Measurements from ENCODE around the gene SUN5. TPM values are rescaled to one million over a fixed set of nuclear protein-coding genes. Genes with fewer than 3 reads are reported as not detected.

The SUN5 gene
- total RNA-seq, 1 experiment from 2014 or later: not detected

- no TSS peak for BruUV-seq (replicated peaks)
- peaks cover 52% of the 10 kb centered on the region for H3K27me3 ChIP-seq (ENCODE audit: low read length)
- H2AFZ ChIP-seq (ENCODE audit: low read length): no peak overlapping the region
- DNase-seq (no peak), ATAC-seq (no peak)
- H3K9me3 ChIP-seq (ENCODE audit: low read length): no peaks in the 10 kb centered on the region
- no peak overlapping the region for H3K4me2 ChIP-seq (ENCODE audit: low read length)
- no peaks in the 10 kb centered on the region for H3K79me2 ChIP-seq (ENCODE audit: low read length)
- H3K4me3 ChIP-seq (ENCODE audit: low read length): no peak overlapping the region
- H3K9me2 ChIP-seq (replicated peaks; ENCODE audit: low read length): no peaks in the 10 kb centered on the region
- no peak overlapping the region for H3K27ac ChIP-seq (ENCODE audit: low read length)
- intact Hi-C loops (cut with micrococcal nuclease): no loop called here
- H3K36me3 ChIP-seq (ENCODE audit: low read depth, low read length): no peaks in the 10 kb centered on the region
- no peak for TF ChIP-seq EZH2 (IDR thresholded peaks at IDR 0.05; ENCODE audit: low read length, unreplicated experiment)
- TF ChIP-seq, protein P1, sequence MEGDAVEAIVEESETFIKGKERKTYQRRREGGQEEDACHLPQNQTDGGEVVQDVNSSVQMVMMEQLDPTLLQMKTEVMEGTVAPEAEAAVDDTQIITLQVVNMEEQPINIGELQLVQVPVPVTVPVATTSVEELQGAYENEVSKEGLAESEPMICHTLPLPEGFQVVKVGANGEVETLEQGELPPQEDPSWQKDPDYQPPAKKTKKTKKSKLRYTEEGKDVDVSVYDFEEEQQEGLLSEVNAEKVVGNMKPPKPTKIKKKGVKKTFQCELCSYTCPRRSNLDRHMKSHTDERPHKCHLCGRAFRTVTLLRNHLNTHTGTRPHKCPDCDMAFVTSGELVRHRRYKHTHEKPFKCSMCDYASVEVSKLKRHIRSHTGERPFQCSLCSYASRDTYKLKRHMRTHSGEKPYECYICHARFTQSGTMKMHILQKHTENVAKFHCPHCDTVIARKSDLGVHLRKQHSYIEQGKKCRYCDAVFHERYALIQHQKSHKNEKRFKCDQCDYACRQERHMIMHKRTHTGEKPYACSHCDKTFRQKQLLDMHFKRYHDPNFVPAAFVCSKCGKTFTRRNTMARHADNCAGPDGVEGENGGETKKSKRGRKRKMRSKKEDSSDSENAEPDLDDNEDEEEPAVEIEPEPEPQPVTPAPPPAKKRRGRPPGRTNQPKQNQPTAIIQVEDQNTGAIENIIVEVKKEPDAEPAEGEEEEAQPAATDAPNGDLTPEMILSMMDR (conservative IDR thresholded peaks at IDR 0.05; ENCODE audit: low read depth, low read length): peak; percentile 40; the same call in 1 of the 2 replicates
- TF ChIP-seq EZH2phosphoT487 (IDR thresholded peaks at IDR 0.05; ENCODE audit: borderline replicate concordance, low read length): no peak
- ChIA-PET POLR2A (ENCODE audit: unreplicated experiment) (no interaction called here), CTCF (no interaction called here)
- no peaks in the 10 kb centered on the region for H3K4me1 ChIP-seq (ENCODE audit: insufficient read depth, low read length)
- H3F3A ChIP-seq (ENCODE audit: low read length, unreplicated experiment): no peaks in the 10 kb centered on the region
- no peaks in the 10 kb centered on the region for H4K20me1 ChIP-seq (ENCODE audit: low read length)
- no peak overlapping the region for H3K9ac ChIP-seq (ENCODE audit: low read length)
These were observed 8.4 kb downstream of the SUN5 start for GRCh38 chr20:32995802-32996201.

DNA sequence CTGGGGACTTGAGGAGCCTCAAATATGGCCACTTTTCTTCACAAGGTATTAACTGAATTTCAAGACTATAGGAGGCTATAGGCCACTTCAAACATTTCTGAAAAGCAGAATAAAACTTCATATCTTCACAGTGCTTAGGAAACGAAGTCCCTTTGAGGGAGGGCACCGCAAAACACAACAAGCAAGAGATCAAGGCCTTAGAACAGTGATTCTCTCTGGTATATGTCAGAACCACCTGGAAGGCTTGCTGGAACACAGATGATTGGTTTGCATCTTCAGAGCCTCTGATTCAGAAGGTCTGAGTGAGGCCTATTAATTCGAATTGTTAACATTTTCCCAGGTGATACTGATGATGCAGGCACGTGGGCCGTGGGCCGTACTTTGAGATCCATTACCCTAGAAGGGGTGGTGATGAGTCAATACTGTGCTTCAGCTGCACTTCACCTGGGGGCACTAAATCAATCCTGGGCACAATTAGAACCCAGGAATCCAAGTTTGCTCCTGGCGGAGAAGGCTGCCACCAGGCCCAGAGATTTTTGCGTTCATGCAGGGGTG, 10.7 kb downstream of the SUN5 start:
- Histone ChIP-seq H3K79me2 (ENCODE audit: low read length) (no peaks in the 10 kb centered on the region), H3K4me3 (ENCODE audit: low read length) (no peak overlapping the region), H3K4me1 (ENCODE audit: insufficient read depth, low read length) (no peaks in the 10 kb centered on the region), H3F3A (ENCODE audit: low read length, unreplicated experiment) (no peaks in the 10 kb centered on the region), H2AFZ (ENCODE audit: low read length) (no peak overlapping the region), H3K27ac (ENCODE audit: low read length) (no peak overlapping the region), H3K9ac (ENCODE audit: low read length) (no peak overlapping the region), H3K4me2 (ENCODE audit: low read length) (no peak overlapping the region), H3K27me3 (ENCODE audit: low read length) (peaks cover 61% of the 10 kb centered on the region), H3K9me2 (replicated peaks; ENCODE audit: low read length) (no peaks in the 10 kb centered on the region), H3K36me3 (ENCODE audit: low read depth, low read length) (no peaks in the 10 kb centered on the region), H3K9me3 (ENCODE audit: low read length) (no peaks in the 10 kb centered on the region), H4K20me1 (ENCODE audit: low read length) (no peaks in the 10 kb centered on the region)
- TF ChIP-seq, protein P1 (conservative IDR thresholded peaks at IDR 0.05; ENCODE audit: low read depth, low read length): no peak
- TF ChIP-seq EZH2phosphoT487 (IDR thresholded peaks at IDR 0.05; ENCODE audit: borderline replicate concordance, low read length): no peak
- no peak for TF ChIP-seq EZH2 (IDR thresholded peaks at IDR 0.05; ENCODE audit: low read length, unreplicated experiment)
- no TSS peak for BruUV-seq (replicated peaks)
- POLR2A ChIA-PET (ENCODE audit: unreplicated experiment): no interaction called here
- intact Hi-C loops (cut with micrococcal nuclease): no loop called here
- ATAC-seq (no peak), DNase-seq (no peak)
- CTCF ChIA-PET: no interaction called here

DNA sequence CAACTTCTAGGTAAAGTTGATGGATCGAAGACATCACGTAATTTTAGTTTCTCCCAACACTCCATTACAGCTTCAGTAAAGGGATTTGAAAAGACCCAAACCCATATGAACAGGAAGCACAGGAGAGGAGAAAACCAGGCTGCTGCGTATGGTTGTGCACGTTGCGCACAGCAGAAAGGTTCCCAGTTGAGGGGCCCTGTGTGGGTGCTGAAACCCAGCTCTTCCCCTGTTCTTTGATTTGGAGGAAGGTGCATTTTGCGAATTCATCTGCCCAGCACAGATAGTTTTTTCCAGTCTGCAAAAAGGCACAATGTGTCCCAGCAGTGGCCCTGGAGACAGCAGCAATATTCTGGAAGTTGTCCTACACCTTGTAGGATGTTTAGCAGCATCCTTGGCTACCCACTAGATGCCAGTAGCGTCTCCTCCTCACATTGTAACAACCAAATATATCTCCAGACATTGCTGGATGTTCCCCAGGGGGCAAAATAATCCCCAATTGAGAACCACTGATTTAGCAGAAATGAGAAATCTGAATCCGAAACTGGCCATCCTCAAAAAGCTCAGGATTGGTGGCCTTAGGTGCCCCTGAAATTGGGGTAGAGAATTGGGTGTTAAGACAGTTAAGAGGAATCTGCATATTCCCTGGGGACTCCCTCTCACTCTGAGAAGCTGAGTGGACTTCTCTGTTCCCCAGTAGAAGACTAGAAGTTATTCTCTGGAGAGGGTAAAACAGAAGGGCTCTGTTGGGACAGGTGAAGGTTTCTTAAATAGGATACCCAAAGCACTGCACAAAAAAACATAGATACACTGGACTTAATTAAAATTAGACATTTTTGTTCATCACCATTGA, 12.2 kb downstream of the SUN5 start:
- Histone ChIP-seq H3K36me3 (ENCODE audit: low read depth, low read length) (no peaks in the 10 kb centered on the region), H3K27me3 (ENCODE audit: low read length) (peaks cover 58% of the 10 kb centered on the region), H3K9me2 (replicated peaks; ENCODE audit: low read length) (no peaks in the 10 kb centered on the region), H3K4me3 (ENCODE audit: low read length) (no peak overlapping the region), H3K79me2 (ENCODE audit: low read length) (no peaks in the 10 kb centered on the region), H4K20me1 (ENCODE audit: low read length) (no peaks in the 10 kb centered on the region), H3F3A (ENCODE audit: low read length, unreplicated experiment) (no peaks in the 10 kb centered on the region), H3K9ac (ENCODE audit: low read length) (no peak overlapping the region), H3K9me3 (ENCODE audit: low read length) (no peaks in the 10 kb centered on the region), H3K4me2 (ENCODE audit: low read length) (no peak overlapping the region), H3K27ac (ENCODE audit: low read length) (no peak overlapping the region), H2AFZ (ENCODE audit: low read length) (no peak overlapping the region), H3K4me1 (ENCODE audit: insufficient read depth, low read length) (no peaks in the 10 kb centered on the region)
- no TSS peak for BruUV-seq (replicated peaks)
- ChIA-PET POLR2A (ENCODE audit: unreplicated experiment) (no interaction called here), CTCF (no interaction called here)
- ATAC-seq (no peak), DNase-seq (no peak)
- TF ChIP-seq EZH2 (IDR thresholded peaks at IDR 0.05; ENCODE audit: low read length, unreplicated experiment) (no peak), EZH2phosphoT487 (IDR thresholded peaks at IDR 0.05; ENCODE audit: borderline replicate concordance, low read length) (no peak)
- TF ChIP-seq, protein P1 (conservative IDR thresholded peaks at IDR 0.05; ENCODE audit: low read depth, low read length): no peak
- intact Hi-C loops (cut with micrococcal nuclease): no loop called here
